ENCODE data around the gene HTT-AS.

The HTT-AS gene

DNA sequence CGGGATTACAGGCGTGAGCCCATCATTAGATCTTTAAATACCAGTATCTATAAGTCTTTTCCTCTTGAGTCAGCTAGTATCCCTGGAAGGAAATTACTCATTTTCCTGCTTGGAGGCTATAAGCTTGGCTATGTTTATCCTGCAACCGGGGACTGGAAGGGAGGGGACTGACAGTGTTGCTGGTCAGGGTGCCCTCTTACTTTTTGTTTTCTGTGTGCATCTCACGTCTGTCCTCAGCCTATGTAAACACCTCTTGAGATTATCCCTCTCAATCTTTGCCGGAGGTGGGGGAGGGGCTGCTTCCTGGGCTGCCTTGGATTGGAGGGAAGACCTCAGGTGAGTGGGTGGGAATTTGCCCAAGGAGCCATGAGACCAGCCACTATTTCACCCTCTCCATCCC is 37.1 kb upstream of the HTT-AS start:
- no peak overlapping the region for H3K4me2 ChIP-seq (ENCODE audit: low read length)
- no peak overlapping the region for H2AFZ ChIP-seq (ENCODE audit: low read depth, low read length)
- H3K4me1 ChIP-seq (ENCODE audit: low read length) = peaks cover 6% of the 10 kb centered on the region
- H3K36me3 ChIP-seq (replicated peaks; ENCODE audit: low read depth, low read length) = peaks cover 72% of the 10 kb centered on the region
- H3K79me2 ChIP-seq (ENCODE audit: low read length) = peaks cover 47% of the 10 kb centered on the region
- H3K27ac ChIP-seq (ENCODE audit: low read length) = no peak overlapping the region
- H3K9me3 ChIP-seq (ENCODE audit: insufficient read depth, low read length) = no peaks in the 10 kb centered on the region
- no peak overlapping the region for H3K4me3 ChIP-seq (ENCODE audit: low read length)
- TF ChIP-seq, protein P1, sequence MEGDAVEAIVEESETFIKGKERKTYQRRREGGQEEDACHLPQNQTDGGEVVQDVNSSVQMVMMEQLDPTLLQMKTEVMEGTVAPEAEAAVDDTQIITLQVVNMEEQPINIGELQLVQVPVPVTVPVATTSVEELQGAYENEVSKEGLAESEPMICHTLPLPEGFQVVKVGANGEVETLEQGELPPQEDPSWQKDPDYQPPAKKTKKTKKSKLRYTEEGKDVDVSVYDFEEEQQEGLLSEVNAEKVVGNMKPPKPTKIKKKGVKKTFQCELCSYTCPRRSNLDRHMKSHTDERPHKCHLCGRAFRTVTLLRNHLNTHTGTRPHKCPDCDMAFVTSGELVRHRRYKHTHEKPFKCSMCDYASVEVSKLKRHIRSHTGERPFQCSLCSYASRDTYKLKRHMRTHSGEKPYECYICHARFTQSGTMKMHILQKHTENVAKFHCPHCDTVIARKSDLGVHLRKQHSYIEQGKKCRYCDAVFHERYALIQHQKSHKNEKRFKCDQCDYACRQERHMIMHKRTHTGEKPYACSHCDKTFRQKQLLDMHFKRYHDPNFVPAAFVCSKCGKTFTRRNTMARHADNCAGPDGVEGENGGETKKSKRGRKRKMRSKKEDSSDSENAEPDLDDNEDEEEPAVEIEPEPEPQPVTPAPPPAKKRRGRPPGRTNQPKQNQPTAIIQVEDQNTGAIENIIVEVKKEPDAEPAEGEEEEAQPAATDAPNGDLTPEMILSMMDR (IDR thresholded peaks at IDR 0.05; ENCODE audit: low read depth, low read length) = no peak
- TF ChIP-seq EZH2phosphoT487 (IDR thresholded peaks at IDR 0.05; ENCODE audit: low read depth) = no peak
- no peaks in the 10 kb centered on the region for H3K27me3 ChIP-seq (ENCODE audit: low read depth, low read length)
- peaks cover 56% of the 10 kb centered on the region for H4K20me1 ChIP-seq (ENCODE audit: insufficient read depth, low read length)
- no peak overlapping the region for H3K9ac ChIP-seq (ENCODE audit: low read length)

DNA sequence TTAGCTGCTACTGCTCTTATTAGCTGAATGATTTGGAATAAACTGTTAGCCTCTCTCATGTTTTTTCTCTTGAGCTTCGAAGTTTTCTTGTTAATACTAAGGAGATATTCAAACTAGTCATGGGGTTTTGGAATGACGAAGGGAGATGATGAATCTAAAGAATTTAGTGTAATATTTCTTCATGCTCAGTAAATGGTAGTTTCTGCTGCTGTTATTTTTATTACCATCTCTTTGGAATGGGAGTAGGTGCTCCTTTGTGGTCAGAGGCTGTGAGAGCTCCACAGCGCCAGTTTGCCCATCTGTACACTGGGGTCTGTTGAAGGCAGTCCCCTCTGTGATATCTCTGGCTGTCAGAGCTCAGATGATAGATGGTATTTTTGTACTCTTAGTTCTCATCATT is 33.9 kb upstream of the HTT-AS start:
- H3K27ac ChIP-seq (ENCODE audit: low read length) = no peak overlapping the region
- peaks cover 14% of the 10 kb centered on the region for H3K4me1 ChIP-seq (ENCODE audit: low read length)
- TF ChIP-seq, protein P1 (IDR thresholded peaks at IDR 0.05; ENCODE audit: low read depth, low read length) = no peak
- TF ChIP-seq EZH2phosphoT487 (IDR thresholded peaks at IDR 0.05; ENCODE audit: low read depth) = no peak
- no peaks in the 10 kb centered on the region for H3K9me3 ChIP-seq (ENCODE audit: insufficient read depth, low read length)
- no peak overlapping the region for H2AFZ ChIP-seq (ENCODE audit: low read depth, low read length)
- H4K20me1 ChIP-seq (ENCODE audit: insufficient read depth, low read length) = peaks cover 76% of the 10 kb centered on the region
- no peak overlapping the region for H3K4me3 ChIP-seq (ENCODE audit: low read length)
- H3K36me3 ChIP-seq (replicated peaks; ENCODE audit: low read depth, low read length) = peaks cover 64% of the 10 kb centered on the region
- H3K4me2 ChIP-seq (ENCODE audit: low read length) = no peak overlapping the region
- H3K9ac ChIP-seq (ENCODE audit: low read length) = no peak overlapping the region
- peaks cover 47% of the 10 kb centered on the region for H3K79me2 ChIP-seq (ENCODE audit: low read length)
- no peaks in the 10 kb centered on the region for H3K27me3 ChIP-seq (ENCODE audit: low read depth, low read length)

DNA sequence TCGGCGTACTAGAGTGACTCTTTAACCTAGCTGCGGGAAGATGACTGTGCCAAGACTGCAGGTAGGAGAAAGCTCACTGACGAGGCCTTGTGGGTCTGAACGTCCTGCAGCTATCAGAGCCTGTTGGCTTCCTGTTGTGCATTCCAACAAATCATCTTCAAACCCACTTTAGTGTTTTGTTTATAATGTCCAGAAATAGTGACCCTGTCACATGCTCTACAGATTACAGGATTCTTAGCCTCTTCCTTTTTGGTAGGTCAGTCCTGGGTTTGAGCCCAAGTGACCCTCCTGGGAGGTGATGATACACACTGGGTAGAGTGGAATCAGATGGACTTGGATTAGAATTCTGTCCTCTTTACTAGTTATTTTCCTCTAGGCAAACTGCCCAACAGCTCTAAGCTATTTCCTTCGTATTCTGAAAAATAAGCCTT is 33.4 kb upstream of the HTT-AS start:
- no peaks in the 10 kb centered on the region for H3K9me3 ChIP-seq (ENCODE audit: insufficient read depth, low read length)
- no peak overlapping the region for H3K9ac ChIP-seq (ENCODE audit: low read length)
- no peak for TF ChIP-seq EZH2phosphoT487 (IDR thresholded peaks at IDR 0.05; ENCODE audit: low read depth)
- TF ChIP-seq, protein P1 (IDR thresholded peaks at IDR 0.05; ENCODE audit: low read depth, low read length) = no peak
- H3K27me3 ChIP-seq (ENCODE audit: low read depth, low read length) = no peaks in the 10 kb centered on the region
- no peak overlapping the region for H3K27ac ChIP-seq (ENCODE audit: low read length)
- peaks cover 61% of the 10 kb centered on the region for H3K36me3 ChIP-seq (replicated peaks; ENCODE audit: low read depth, low read length)
- no peak overlapping the region for H3K4me2 ChIP-seq (ENCODE audit: low read length)
- H2AFZ ChIP-seq (ENCODE audit: low read depth, low read length) = no peak overlapping the region
- H3K4me3 ChIP-seq (ENCODE audit: low read length) = no peak overlapping the region
- H4K20me1 ChIP-seq (ENCODE audit: insufficient read depth, low read length) = peaks cover 76% of the 10 kb centered on the region
- H3K79me2 ChIP-seq (ENCODE audit: low read length) = peaks cover 47% of the 10 kb centered on the region
- H3K4me1 ChIP-seq (ENCODE audit: low read length) = peaks cover 14% of the 10 kb centered on the region

DNA sequence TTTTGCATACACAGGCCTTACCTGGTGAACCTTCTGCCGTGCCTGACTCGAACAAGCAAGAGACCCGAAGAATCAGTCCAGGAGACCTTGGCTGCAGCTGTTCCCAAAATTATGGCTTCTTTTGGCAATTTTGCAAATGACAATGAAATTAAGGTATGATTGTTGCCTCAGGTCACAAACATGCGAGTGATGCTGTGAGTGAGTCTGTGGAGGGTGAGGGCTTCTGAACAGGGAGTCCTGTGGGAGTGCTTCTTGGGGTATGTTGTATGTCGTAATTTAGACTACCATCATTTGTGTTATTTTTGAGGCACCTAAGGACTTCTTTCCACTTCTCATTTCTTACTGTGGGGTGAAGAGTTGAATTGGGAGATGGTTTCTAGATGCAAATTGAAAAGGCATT is 32.9 kb upstream of the HTT-AS start:
- H3K9ac ChIP-seq (ENCODE audit: low read length) = no peak overlapping the region
- H3K4me3 ChIP-seq (ENCODE audit: low read length) = no peak overlapping the region
- H3K36me3 ChIP-seq (replicated peaks; ENCODE audit: low read depth, low read length) = peaks cover 61% of the 10 kb centered on the region
- H3K4me2 ChIP-seq (ENCODE audit: low read length) = no peak overlapping the region
- no peaks in the 10 kb centered on the region for H3K9me3 ChIP-seq (ENCODE audit: insufficient read depth, low read length)
- no peak overlapping the region for H2AFZ ChIP-seq (ENCODE audit: low read depth, low read length)
- no peaks in the 10 kb centered on the region for H3K27me3 ChIP-seq (ENCODE audit: low read depth, low read length)
- H3K4me1 ChIP-seq (ENCODE audit: low read length) = peaks cover 14% of the 10 kb centered on the region
- no peak overlapping the region for H3K27ac ChIP-seq (ENCODE audit: low read length)
- H4K20me1 ChIP-seq (ENCODE audit: insufficient read depth, low read length) = peaks cover 76% of the 10 kb centered on the region
- H3K79me2 ChIP-seq (ENCODE audit: low read length) = peaks cover 47% of the 10 kb centered on the region
- TF ChIP-seq EZH2phosphoT487 (IDR thresholded peaks at IDR 0.05; ENCODE audit: low read depth) = no peak
- TF ChIP-seq, protein P1 (IDR thresholded peaks at IDR 0.05; ENCODE audit: low read depth, low read length) = no peak
